Smooth muscle cell (in vitro differentiated cells): ENCODE measurements around the gene RBMS1. TPM values are rescaled to one million over a fixed set of nuclear protein-coding genes. Genes with fewer than 3 reads are reported as not detected.

Source experiments
- DNase-seq: peaks from one replicate; lab custom pipeline; 2025; ENCODE audit not compliant: unreplicated experiment; lab: John Stamatoyannopoulos, UW
- H2AFZ ChIP-seq: fragments of 200-600 bp; sonication (generic); 2 replicates; pipeline ENCODE4 v1.6.0; 2016; ENCODE audit warnings: antibody characterized with exemption, low read depth, mild to moderate bottlenecking
- H3F3A ChIP-seq: fragments of 200-600 bp; sonication (generic); 2 replicates; pipeline ENCODE4 v1.6.0; 2017; ENCODE audit warnings: antibody characterized with exemption, low read depth
- H3K27ac ChIP-seq: fragments of 200-600 bp; sonication (generic); 2 replicates; pipeline ENCODE4 v1.5.1; 2016; ENCODE audit warnings: low read depth, mild to moderate bottlenecking
- H3K27me3 ChIP-seq: fragments of 200-600 bp; sonication (generic); 2 replicates; pipeline ENCODE4 v1.6.1; 2016; ENCODE audit warnings: low read depth, mild to moderate bottlenecking
- H3K36me3 ChIP-seq: fragments of 200-600 bp; sonication (generic); 2 replicates; pipeline ENCODE4 v1.5.1; 2016; ENCODE audit warnings: low read depth
- H3K4me1 ChIP-seq: fragments of 200-600 bp; sonication (generic); 2 replicates; pipeline ENCODE4 v1.5.1; 2016; ENCODE audit warnings: low read depth
- H3K4me2 ChIP-seq: fragments of 200-600 bp; sonication (generic); 2 replicates; pipeline ENCODE4 v1.6.0; 2016; ENCODE audit warnings: mild to moderate bottlenecking
- H3K4me3 ChIP-seq: fragments of 200-600 bp; sonication (generic); 2 replicates; pipeline ENCODE4 v1.5.1; 2016; ENCODE audit warnings: mild to moderate bottlenecking
- H3K79me2 ChIP-seq: fragments of 200-600 bp; sonication (generic); 2 replicates; pipeline ENCODE4 v1.6.0; 2016; ENCODE audit warnings: low read depth, mild to moderate bottlenecking
- H3K9ac ChIP-seq: fragments of 200-600 bp; sonication (generic); 2 replicates; pipeline ENCODE4 v1.6.0; 2016; ENCODE audit warnings: low read depth
- H3K9me3 ChIP-seq: fragments of 200-600 bp; sonication (generic); replicated peaks from 2 replicates; pipeline ENCODE4 v1.5.1; 2016; ENCODE audit warnings: low read depth
- H4K20me1 ChIP-seq: fragments of 200-600 bp; sonication (generic); 2 replicates; pipeline ENCODE4 v1.6.0; 2016; ENCODE audit warnings: low read depth
- WGBS: methylation state at CpG from one replicate; pipeline ENCODE4 v1.1.7; 2016; ENCODE audit warnings: low lambda C conversion rate; 5-methylcytosine and 5-hydroxymethylcytosine counted together
- polyA plus RNA-seq: library from polyadenylated mRNA; unstranded; fragments of >200 nt; fragmentation: Nextera tagmentation; extraction: Ambion mirVana; gene quantifications from 2 replicates; pipeline ENCODE4 v1.2.1, GENCODE V29; 2016
- total RNA-seq: library from RNA; depleted of rRNA; stranded (reverse); fragments of >200 nt; gene quantifications from 2 replicates; pipeline ENCODE4 v1.2.3, GENCODE V29; 2014
- TF ChIP-seq, protein P1 (sequence below): fragments of 200-600 bp; sonication (generic); IDR thresholded peaks from 2 replicates; pipeline ENCODE4 v1.5.1; 2017; ENCODE audit warnings: borderline replicate concordance, mild to moderate bottlenecking, antibody characterized with exemption; ENCODE audit not compliant: insufficient read depth, poor library complexity, severe bottlenecking

Gene RBMS1
- total and polyA plus RNA-seq, 2 experiments from 2014 or later: 103 to 160 TPM

DNA sequence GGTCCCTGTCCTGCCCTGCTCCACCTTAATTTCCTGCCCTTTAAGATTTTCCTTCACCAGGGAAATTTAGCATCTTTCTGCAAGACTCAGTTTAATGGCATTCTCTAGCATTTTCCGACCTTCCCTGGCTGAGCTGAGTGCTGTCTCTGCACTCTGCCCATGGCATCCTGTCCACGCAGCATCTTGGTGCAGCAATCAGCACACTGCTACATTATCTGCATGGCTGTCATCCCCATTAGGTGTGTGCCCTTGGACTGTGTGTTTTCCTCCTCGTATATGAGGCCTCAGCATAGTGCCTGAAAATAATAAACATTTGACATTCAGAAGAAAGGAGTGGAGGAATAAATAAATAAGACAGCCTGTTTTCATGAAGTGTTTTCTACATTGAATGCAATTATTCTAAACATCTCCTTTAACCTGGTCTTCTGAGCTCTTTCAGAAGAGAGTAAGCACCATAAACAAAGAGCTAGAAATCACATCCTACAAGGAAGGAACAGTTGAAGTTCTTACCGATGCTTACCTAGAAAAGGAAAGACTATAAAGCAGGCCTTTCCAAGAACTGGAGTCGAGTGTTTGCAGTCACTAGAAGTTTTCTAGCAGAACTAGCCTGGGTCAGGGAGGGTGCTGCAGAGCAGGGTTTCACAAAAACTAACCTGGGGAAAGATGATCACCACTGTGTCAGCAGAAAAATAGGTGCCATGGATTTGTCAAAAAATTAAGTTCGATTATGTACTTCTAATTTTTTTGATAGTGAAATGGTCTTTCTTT lies 162.2 kb downstream of the RBMS1 start:
- Histone ChIP-seq H3K79me2 (peaks cover 100% of the 10 kb centered on the region), H3K4me3 (no peak overlapping the region), H3K4me2 (no peak overlapping the region), H3F3A (peaks cover 18% of the 10 kb centered on the region), H2AFZ (no peak overlapping the region), H4K20me1 (peaks cover 99% of the 10 kb centered on the region), H3K9ac (no peak overlapping the region), H3K27ac (peak overlapping the region; percentile 81), H3K9me3 (no peaks in the 10 kb centered on the region), H3K36me3 (no peaks in the 10 kb centered on the region), H3K4me1 (peaks cover 34% of the 10 kb centered on the region), H3K27me3 (no peaks in the 10 kb centered on the region)
- no peak for DNase-seq
- 71% methylated on average over 6 of the region's 6 CpGs for WGBS
- TF ChIP-seq, protein P1, sequence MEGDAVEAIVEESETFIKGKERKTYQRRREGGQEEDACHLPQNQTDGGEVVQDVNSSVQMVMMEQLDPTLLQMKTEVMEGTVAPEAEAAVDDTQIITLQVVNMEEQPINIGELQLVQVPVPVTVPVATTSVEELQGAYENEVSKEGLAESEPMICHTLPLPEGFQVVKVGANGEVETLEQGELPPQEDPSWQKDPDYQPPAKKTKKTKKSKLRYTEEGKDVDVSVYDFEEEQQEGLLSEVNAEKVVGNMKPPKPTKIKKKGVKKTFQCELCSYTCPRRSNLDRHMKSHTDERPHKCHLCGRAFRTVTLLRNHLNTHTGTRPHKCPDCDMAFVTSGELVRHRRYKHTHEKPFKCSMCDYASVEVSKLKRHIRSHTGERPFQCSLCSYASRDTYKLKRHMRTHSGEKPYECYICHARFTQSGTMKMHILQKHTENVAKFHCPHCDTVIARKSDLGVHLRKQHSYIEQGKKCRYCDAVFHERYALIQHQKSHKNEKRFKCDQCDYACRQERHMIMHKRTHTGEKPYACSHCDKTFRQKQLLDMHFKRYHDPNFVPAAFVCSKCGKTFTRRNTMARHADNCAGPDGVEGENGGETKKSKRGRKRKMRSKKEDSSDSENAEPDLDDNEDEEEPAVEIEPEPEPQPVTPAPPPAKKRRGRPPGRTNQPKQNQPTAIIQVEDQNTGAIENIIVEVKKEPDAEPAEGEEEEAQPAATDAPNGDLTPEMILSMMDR: no peak

- Histone ChIP-seq H3K4me2 (no peak overlapping the region), H3K9ac (no peak overlapping the region), H4K20me1 (peaks cover 98% of the 10 kb centered on the region), H2AFZ (no peak overlapping the region), H3K27me3 (no peaks in the 10 kb centered on the region), H3F3A (peaks cover 20% of the 10 kb centered on the region), H3K79me2 (peaks cover 100% of the 10 kb centered on the region), H3K4me3 (no peak overlapping the region), H3K36me3 (no peaks in the 10 kb centered on the region), H3K27ac (peak overlapping the region; percentile 67), H3K4me1 (peaks cover 49% of the 10 kb centered on the region), H3K9me3 (no peaks in the 10 kb centered on the region)
- DNase-seq: no peak
- TF ChIP-seq, protein P1: no peak
- WGBS: 66% methylated on average over 9 of the region's 9 CpGs
Observed at GRCh38 chr2:160328811-160329527, 164.6 kb downstream of the RBMS1 start.

- Histone ChIP-seq H2AFZ (no peak overlapping the region), H3K79me2 (peaks cover 100% of the 10 kb centered on the region), H3F3A (peaks cover 18% of the 10 kb centered on the region), H3K4me3 (no peak overlapping the region), H4K20me1 (peaks cover 99% of the 10 kb centered on the region), H3K4me2 (peak overlapping the region; percentile 11), H3K36me3 (no peaks in the 10 kb centered on the region), H3K27ac (peak overlapping the region; percentile 67), H3K9ac (no peak overlapping the region), H3K9me3 (no peaks in the 10 kb centered on the region), H3K27me3 (no peaks in the 10 kb centered on the region), H3K4me1 (peaks cover 41% of the 10 kb centered on the region)
- TF ChIP-seq, protein P1: no peak
- no peak for DNase-seq
Observed at GRCh38 chr2:160326786-160327185, 166.8 kb downstream of the RBMS1 start.
